Skeletal muscle cell (primary cell): ENCODE measurements around the gene RTP3.

Source experiments
- DNase-seq: peaks from one replicate; pipeline ENCODE4 v3.0.0-alpha.2; 2010; ENCODE audit warnings: low read depth
- H3K4me3 ChIP-seq: 2 replicates; pipeline ENCODE4 v1.5.1; 2011; ENCODE audit warnings: low read depth, mild to moderate bottlenecking, control low read depth, low read length, moderate library complexity

Gene RTP3

GRCh38 chr3:46497556-46498265 lies at the start of gene RTP3:
Gene RTP3 (plus strand): TSS chr3:46497976. CDS start chr3:46498063, 87 bp downstream.
- DNase-seq = no peak
- H3K4me3 ChIP-seq = no peak within 1 kb of the TSS

- H3K4me3 ChIP-seq = no peak overlapping the region
- DNase-seq = no peak
Measured at GRCh38 chr3:46448721-46449120, 49.1 kb upstream of the RTP3 start.

GRCh38 chr3:46449755-46450552 lies 47.8 kb upstream of the RTP3 start:
- DNase-seq = no peak
- H3K4me3 ChIP-seq = no peak overlapping the region

- H3K4me3 ChIP-seq = no peak overlapping the region
- DNase-seq = no peak
Measured at GRCh38 chr3:46453526-46454208, 44.1 kb upstream of the RTP3 start.

GRCh38 chr3:46454209-46454595 lies 43.6 kb upstream of the RTP3 start:
- H3K4me3 ChIP-seq = no peak overlapping the region
- no peak for DNase-seq

- no peak overlapping the region for H3K4me3 ChIP-seq
- DNase-seq = no peak
Measured at GRCh38 chr3:46454606-46455005, 43.2 kb upstream of the RTP3 start.

- no peak for DNase-seq
- no peak overlapping the region for H3K4me3 ChIP-seq
Measured at GRCh38 chr3:46455231-46456115, 42.3 kb upstream of the RTP3 start.

- no peak for DNase-seq
- no peak overlapping the region for H3K4me3 ChIP-seq
Measured at GRCh38 chr3:46456118-46456517, 41.7 kb upstream of the RTP3 start.

- no peak for DNase-seq
- H3K4me3 ChIP-seq = no peak overlapping the region
Measured at GRCh38 chr3:46460051-46460450, 37.7 kb upstream of the RTP3 start.

- no peak for DNase-seq
Measured at GRCh38 chr3:46462111-46462510, 35.7 kb upstream of the RTP3 start.

GRCh38 chr3:46462511-46462910 lies 35.3 kb upstream of the RTP3 start:
- no peak for DNase-seq
- H3K4me3 ChIP-seq = no peak overlapping the region

More at GRCh38 chr3:46462111-46462510, 35.7 kb upstream of the RTP3 start:
- no peak overlapping the region for H3K4me3 ChIP-seq

GRCh38 chr3:46463120-46463867 lies 34.5 kb upstream of the RTP3 start:
- no peak for DNase-seq
- no peak overlapping the region for H3K4me3 ChIP-seq

GRCh38 chr3:46463868-46464241 lies 33.9 kb upstream of the RTP3 start:
- DNase-seq = no peak
- H3K4me3 ChIP-seq = no peak overlapping the region

GRCh38 chr3:46464326-46465195 lies 33.2 kb upstream of the RTP3 start, which contains the start of gene LTF:
Gene LTF (minus strand): TSS chr3:46464905. CDS start chr3:46464867, 38 bp downstream.
- H3K4me3 ChIP-seq = no peak within 1 kb of the TSS
- DNase-seq = no peak

GRCh38 chr3:46465196-46465520 lies 32.6 kb upstream of the RTP3 start:
- no peak for DNase-seq
- no peak overlapping the region for H3K4me3 ChIP-seq

GRCh38 chr3:46466273-46466672 lies 31.5 kb upstream of the RTP3 start:
- no peak for DNase-seq
- H3K4me3 ChIP-seq = no peak overlapping the region

- no peak overlapping the region for H3K4me3 ChIP-seq
- no peak for DNase-seq
Measured at GRCh38 chr3:46466871-46467403, 30.8 kb upstream of the RTP3 start.

GRCh38 chr3:46467562-46467961 lies 30.2 kb upstream of the RTP3 start:
- H3K4me3 ChIP-seq = no peak overlapping the region
- DNase-seq = no peak
